ENCODE results near the gene NUP93.

DNA sequence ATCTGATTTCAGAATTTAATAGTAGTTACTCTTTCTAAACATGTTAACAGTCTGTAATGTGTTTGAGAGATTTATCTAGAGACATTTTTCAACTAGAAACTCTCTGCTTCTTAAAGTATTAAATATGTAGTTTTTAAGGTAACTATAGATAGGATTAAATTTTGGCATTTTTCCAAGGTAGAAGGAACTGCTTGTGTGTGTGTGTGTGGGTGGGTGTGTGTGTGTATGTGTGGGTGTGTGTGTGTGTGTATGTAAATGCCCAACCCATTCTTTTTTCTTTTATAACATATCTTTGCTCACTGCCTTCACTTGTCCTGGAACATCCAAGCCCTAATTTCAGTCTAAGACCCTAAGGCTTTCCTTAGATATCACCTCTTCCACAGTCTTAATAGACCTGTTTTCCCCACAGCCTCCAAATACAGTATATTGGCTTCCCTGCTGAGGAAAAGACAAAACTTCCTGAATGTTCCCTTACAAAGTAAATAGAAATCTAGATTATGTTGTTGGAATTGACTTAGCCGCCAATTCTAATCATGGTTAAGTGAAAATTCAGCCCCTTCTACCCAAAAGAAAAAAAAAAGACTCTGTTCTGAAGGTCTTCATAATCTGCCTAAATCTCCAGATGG, 33.5 kb downstream of the NUP93 start:
- TF ChIP-seq CTCF (conservative IDR thresholded peaks at IDR 0.05) (no peak), EZH2 (IDR thresholded peaks at IDR 0.05; ENCODE audit: low read depth) (no peak)
